ENCODE results near the gene CWC27.

The CWC27 gene

DNA sequence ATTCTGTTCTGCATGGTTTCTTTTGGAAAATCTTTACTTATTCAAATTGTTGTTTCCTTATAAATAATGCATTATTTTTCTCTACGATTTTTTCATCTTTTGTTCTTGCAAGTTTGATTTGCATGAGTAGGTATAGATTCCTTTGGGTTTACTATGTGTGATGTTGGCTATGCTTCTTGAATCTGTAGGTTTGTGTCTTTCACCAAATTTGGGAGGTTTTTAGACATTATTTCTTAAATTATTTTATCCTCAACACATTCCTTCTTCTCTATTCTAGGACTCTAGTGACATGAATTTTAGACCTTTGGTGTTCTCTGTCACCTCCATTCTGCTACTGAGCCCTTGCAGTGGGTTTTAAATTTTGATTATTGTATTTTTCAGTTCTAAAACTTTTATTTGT is 219.0 kb downstream of the CWC27 start:
- no peaks in the 10 kb centered on the region for H3K4me1 ChIP-seq (ENCODE audit: control insufficient read depth in 1 of 2, insufficient read depth in 1 of 2, low read depth in 1 of 2, low read length in 1 of 2)
- H3K27ac ChIP-seq, result no peak overlapping the region
- H3K36me3 ChIP-seq, result no peaks in the 10 kb centered on the region
- H3K27me3 ChIP-seq, result no peaks in the 10 kb centered on the region
- no peak overlapping the region for H3K4me3 ChIP-seq (ENCODE audit: low read depth in 1 of 2, low read length in 1 of 2)
- H3K9me3 ChIP-seq, result no peaks in the 10 kb centered on the region
- TF ChIP-seq, protein P1, sequence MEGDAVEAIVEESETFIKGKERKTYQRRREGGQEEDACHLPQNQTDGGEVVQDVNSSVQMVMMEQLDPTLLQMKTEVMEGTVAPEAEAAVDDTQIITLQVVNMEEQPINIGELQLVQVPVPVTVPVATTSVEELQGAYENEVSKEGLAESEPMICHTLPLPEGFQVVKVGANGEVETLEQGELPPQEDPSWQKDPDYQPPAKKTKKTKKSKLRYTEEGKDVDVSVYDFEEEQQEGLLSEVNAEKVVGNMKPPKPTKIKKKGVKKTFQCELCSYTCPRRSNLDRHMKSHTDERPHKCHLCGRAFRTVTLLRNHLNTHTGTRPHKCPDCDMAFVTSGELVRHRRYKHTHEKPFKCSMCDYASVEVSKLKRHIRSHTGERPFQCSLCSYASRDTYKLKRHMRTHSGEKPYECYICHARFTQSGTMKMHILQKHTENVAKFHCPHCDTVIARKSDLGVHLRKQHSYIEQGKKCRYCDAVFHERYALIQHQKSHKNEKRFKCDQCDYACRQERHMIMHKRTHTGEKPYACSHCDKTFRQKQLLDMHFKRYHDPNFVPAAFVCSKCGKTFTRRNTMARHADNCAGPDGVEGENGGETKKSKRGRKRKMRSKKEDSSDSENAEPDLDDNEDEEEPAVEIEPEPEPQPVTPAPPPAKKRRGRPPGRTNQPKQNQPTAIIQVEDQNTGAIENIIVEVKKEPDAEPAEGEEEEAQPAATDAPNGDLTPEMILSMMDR (IDR thresholded peaks at IDR 0.05), result no peak

DNA sequence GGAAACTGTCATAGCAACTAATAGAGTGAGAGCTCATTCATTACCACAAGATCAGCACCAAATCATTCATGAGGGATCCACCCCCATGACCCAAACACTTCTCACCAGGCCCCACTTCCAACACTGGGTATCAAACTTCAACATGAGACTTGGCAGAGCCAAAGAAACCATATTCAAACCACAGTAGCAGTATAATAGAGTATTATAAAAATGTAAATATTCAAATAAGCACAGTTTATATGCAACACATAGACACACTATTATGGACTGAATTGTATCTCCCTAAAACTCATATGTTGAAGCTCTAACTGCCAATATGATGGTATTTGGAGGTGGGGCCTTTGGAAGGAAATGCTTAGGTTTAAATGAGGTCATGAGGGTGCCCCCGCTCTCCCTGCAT is 240.5 kb downstream of the CWC27 start:
- no peaks in the 10 kb centered on the region for H3K27me3 ChIP-seq
- H3K9me3 ChIP-seq, result no peaks in the 10 kb centered on the region
- no peak overlapping the region for H3K27ac ChIP-seq
- H3K4me3 ChIP-seq (ENCODE audit: low read depth in 1 of 2, low read length in 1 of 2), result no peak overlapping the region
- TF ChIP-seq, protein P1 (IDR thresholded peaks at IDR 0.05), result no peak
- H3K4me1 ChIP-seq (ENCODE audit: control insufficient read depth in 1 of 2, insufficient read depth in 1 of 2, low read depth in 1 of 2, low read length in 1 of 2), result no peaks in the 10 kb centered on the region
- no peaks in the 10 kb centered on the region for H3K36me3 ChIP-seq

DNA sequence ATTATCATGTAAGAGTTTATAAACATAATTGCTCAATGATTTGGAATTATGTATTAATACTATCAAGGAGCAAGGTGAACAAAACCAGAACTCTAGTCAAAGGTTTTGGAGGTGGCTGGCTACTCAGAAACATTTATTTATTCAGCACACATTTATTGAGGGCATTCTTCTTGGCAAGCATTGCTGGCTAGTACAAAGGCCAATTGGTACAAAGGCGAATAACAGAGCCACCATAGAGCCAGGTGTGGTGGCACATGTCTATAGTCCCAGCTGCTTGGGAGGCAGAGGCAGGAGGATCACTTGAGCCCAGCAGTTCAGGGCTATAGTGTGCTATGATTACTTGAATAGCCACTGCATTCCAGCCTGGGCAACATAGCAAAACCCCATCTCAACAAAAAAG is 242.1 kb downstream of the CWC27 start:
- Histone ChIP-seq H3K27ac (no peak overlapping the region), H3K27me3 (no peaks in the 10 kb centered on the region), H3K4me1 (ENCODE audit: control insufficient read depth in 1 of 2, insufficient read depth in 1 of 2, low read depth in 1 of 2, low read length in 1 of 2) (no peaks in the 10 kb centered on the region), H3K9me3 (no peaks in the 10 kb centered on the region), H3K4me3 (ENCODE audit: low read depth in 1 of 2, low read length in 1 of 2) (no peak overlapping the region), H3K36me3 (no peaks in the 10 kb centered on the region)
- TF ChIP-seq, protein P1 (IDR thresholded peaks at IDR 0.05), result no peak

DNA sequence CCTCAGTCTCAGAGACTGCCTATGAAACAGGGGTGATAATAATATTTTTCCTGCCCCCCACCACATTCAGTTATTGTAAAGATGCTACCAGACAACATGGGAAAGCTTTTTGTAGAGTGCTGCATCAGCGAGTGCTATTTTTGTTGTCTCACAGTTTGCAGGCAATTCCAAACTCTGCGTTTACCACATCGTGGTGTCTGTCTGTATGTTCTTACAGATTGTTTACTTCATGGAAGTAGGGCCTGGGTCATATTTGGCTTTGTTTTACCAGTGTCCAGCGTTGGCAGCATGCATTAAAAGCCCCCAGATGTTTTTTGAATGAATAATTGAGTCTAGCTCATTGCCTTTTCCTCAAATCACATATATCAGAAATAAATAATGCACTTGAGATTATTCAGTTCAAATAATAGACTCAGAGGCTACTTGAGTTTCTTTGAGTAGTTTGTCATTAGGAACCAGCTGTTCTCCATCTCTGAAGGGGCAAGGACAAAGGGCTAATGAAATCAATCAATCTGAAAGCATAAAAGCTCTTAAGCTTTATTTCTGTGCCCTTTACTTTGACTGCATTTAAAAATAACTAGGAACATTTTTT is 243.7 kb downstream of the CWC27 start:
- Histone ChIP-seq H3K27me3 (no peaks in the 10 kb centered on the region), H3K4me1 (ENCODE audit: control insufficient read depth in 1 of 2, insufficient read depth in 1 of 2, low read depth in 1 of 2, low read length in 1 of 2) (peaks cover 3 to 13% of the 10 kb centered on the region in 2 experiments), H3K4me3 (ENCODE audit: low read depth in 1 of 2, low read length in 1 of 2) (no peak overlapping the region), H3K9me3 (no peaks in the 10 kb centered on the region), H3K27ac (no peak overlapping the region), H3K36me3 (no peaks in the 10 kb centered on the region)
- TF ChIP-seq, protein P1 (IDR thresholded peaks at IDR 0.05), result no peak

DNA sequence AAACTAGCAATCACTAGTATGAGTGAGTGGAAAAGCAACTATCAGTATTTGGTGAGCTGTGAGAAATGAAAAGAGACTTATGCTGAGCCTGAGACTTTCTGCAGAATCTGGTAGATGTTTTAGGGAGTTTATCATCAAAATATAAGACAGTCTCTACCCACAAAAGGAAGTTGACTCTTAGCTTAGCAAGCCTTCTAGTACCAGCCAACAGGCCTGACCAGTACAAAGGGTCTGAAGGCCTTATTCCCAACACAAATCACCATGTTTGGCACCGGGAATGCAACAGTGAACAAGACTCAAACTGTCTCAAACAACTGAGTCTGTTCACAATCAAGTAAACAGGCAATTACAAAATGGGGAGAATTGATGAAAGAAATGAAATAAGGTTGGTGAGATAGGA is 244.4 kb downstream of the CWC27 start:
- Histone ChIP-seq H3K36me3 (no peaks in the 10 kb centered on the region), H3K27ac (no peak overlapping the region), H3K4me1 (ENCODE audit: control insufficient read depth in 1 of 2, insufficient read depth in 1 of 2, low read depth in 1 of 2, low read length in 1 of 2) (peaks cover 11 to 21% of the 10 kb centered on the region in 2 experiments), H3K4me3 (ENCODE audit: low read depth in 1 of 2, low read length in 1 of 2) (no peak overlapping the region), H3K27me3 (no peaks in the 10 kb centered on the region), H3K9me3 (no peaks in the 10 kb centered on the region)
- TF ChIP-seq, protein P1 (IDR thresholded peaks at IDR 0.05), result no peak
